ENCODE measurements around the gene GHRHR.

Gene GHRHR

DNA sequence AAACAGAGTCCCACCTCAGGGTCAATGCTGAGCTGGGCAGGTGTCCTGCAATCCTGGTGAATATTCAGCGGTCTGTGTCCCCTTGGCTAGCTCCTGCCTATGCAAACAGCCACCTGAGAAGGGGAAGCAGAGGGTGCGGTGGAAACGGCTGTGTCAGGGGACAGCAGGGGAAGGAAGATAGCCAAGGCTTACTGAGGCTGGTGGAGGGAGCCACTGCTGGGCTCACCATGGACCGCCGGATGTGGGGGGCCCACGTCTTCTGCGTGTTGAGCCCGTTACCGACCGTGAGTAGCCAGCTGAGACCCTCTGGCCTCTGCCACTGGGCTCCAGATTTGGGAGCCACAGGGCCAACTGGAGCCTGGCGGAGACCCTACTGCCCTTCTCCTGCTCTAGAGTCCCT is at the start of gene GHRHR:
TSS of gene GHRHR (plus strand) at position 112 of the 400 bp plus-strand sequence. CDS start at position 228, 116 bp downstream.
- TF ChIP-seq, protein P1, sequence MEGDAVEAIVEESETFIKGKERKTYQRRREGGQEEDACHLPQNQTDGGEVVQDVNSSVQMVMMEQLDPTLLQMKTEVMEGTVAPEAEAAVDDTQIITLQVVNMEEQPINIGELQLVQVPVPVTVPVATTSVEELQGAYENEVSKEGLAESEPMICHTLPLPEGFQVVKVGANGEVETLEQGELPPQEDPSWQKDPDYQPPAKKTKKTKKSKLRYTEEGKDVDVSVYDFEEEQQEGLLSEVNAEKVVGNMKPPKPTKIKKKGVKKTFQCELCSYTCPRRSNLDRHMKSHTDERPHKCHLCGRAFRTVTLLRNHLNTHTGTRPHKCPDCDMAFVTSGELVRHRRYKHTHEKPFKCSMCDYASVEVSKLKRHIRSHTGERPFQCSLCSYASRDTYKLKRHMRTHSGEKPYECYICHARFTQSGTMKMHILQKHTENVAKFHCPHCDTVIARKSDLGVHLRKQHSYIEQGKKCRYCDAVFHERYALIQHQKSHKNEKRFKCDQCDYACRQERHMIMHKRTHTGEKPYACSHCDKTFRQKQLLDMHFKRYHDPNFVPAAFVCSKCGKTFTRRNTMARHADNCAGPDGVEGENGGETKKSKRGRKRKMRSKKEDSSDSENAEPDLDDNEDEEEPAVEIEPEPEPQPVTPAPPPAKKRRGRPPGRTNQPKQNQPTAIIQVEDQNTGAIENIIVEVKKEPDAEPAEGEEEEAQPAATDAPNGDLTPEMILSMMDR (IDR thresholded peaks at IDR 0.05; ENCODE audit: extremely low read depth, missing control alignments): no peak
- no peak for DNase-seq (ENCODE audit: low spot score)

DNA sequence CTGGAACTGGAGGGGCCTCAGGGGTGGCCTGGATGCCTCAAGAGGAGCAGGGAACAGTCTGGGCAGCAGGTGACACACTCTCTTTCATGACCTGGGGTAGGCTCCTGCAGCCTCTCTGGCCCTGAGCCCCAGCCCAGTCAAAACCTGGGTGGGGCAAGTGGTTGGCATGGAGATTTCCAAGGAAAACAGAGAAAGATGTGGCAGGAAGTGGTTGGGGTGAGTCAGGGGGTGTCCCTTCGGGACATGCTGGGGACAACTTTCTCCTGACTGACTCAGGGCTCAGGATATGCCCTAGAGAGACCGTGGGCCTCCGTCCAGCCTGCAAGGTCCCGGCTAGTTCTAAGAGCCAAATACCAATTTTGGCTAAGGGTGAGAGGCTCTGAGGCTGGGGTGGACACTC is 49.2 kb upstream of the GHRHR start:
- TF ChIP-seq, protein P1 (IDR thresholded peaks at IDR 0.05; ENCODE audit: extremely low read depth, missing control alignments): no peak
- DNase-seq (ENCODE audit: low spot score): no peak

DNA sequence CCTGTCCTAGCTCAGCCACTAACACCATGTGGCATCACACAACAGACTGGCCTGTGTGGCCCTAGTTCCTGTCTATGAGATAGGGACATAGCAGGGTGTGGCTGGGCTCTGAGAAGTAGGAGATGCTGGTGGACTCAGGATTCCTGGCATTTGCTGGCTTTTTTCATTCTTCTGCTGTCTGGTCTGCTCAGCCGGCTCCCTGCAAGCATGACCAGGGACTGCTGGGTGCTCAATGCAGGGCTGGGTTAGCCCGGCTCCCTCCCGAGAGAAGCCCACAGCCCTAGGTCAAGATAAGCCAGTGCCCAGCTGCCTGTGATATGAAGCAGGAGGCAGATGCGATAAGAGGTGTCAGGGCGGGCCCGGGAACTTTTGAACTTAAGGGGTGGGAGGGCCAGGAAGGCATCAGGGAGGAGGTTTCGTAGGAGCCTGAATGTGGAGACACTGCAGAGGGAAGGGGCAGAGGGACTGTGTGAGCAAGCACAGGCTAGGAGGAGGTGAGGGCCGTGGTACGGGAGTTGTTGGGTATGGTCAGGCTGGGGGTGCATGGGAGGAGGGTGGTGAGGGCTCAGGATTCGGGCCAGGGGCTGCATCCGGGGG is 48.6 kb upstream of the GHRHR start:
- DNase-seq (ENCODE audit: low spot score): no peak
- TF ChIP-seq, protein P1 (IDR thresholded peaks at IDR 0.05; ENCODE audit: extremely low read depth, missing control alignments): no peak

DNA sequence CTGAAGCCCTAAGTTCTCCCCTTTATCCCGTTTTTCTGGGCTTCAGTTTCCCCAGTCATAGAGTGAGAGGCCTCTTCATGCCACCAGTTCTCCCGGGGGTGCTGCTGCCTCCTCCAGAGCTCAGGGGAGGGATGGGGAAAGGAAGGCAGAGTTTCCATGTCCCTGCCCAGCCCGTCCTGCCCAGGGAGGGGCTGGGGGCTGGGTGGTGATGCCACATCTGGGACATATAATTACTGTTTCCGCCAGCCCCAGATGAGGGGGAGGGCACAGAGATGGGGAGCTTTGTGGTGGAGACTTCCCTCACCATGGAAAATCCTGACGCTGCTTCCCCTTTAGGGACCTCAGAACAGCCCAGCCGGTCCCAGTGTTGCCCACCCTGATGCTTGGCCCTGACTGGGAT is 48.0 kb upstream of the GHRHR start:
- TF ChIP-seq, protein P1 (IDR thresholded peaks at IDR 0.05; ENCODE audit: extremely low read depth, missing control alignments): no peak
- DNase-seq (ENCODE audit: low spot score): no peak

DNA sequence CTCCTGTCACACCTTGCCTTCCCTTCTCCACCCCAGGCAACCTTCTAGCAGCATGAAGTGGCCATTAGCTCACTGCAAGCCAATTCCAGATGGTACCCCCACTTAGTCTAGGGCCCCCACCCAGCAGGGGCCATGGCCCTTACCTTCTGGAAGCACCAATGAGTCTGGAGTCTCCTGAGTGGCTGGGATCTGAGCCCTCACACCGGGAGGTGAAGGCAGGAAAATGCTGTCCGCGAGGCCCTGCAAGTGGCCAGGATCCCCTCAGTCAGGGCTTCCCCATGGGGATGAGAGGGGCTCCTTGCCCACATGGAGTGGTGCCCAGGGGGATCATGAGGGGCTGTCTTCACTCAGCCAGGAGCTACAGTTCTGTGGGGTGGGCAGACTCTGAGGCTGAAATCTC is 47.5 kb upstream of the GHRHR start:
- no peak for DNase-seq (ENCODE audit: low spot score)
- TF ChIP-seq, protein P1 (IDR thresholded peaks at IDR 0.05; ENCODE audit: extremely low read depth, missing control alignments): no peak

DNA sequence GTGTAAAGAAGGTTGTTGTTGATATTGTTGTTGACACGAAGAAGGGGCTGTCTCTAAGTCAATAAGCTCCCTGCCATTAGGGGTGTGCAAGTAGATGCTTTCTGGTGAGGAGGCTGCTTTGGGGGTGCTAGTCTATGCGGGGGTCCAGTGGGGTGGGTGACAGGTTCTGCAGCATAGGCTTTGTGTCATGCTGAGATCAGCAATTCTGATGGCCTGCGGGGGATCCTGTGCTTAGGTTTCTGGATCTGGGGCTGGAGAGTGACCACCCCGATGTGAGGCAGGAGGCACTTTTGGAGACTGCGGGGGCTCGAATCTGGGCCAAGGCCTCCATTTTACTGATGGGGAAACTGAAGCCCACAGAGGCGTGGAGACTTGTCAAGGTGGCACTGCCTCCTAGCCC is 47.0 kb upstream of the GHRHR start:
- no peak for DNase-seq (ENCODE audit: low spot score)
- TF ChIP-seq, protein P1 (IDR thresholded peaks at IDR 0.05; ENCODE audit: extremely low read depth, missing control alignments): no peak

DNA sequence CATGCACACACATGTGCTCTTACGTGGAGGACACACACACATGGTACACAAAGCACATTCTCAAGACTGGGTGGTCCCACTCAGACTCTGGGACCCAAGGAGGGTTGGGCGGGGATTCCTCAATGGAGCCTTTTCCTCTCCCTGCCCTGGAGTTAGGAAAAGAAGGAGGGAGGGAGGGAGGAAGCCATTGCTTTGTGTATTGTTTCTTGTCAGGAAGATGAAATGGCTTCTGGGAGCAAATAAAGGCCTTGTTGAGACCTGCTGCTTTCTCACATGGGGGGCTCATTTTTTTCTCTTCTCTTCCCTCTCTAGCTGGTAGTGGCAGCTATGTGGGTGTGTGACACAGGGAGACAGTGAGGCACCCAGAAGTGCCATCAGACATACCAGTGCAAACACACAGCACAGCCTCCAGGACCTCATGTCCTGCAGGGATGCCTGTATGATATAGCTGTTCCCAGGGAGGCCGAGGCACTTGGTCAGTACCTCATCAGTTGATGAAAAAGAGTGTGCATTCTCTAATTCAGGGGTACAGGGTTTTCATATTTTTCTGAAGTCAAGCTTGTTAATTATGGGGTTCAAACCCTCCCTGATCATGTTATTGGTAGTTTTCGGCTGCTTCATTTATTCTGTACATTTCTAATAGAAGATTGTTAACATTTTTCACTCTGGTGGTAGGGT is 46.4 kb upstream of the GHRHR start:
- TF ChIP-seq, protein P1 (IDR thresholded peaks at IDR 0.05; ENCODE audit: extremely low read depth, missing control alignments): no peak
- no peak for DNase-seq (ENCODE audit: low spot score)
